GM12878 (cell line): ENCODE data around the gene PRRT4. TPM values are rescaled to one million over a fixed set of nuclear protein-coding genes. Genes with fewer than 3 reads are reported as not detected.

ENCODE experiments used
- ATAC-seq: fragments of 200-7000 bp; cut with Tn5 transposase; 3 replicates; pipeline ENCODE4 v1.9.1; 2020; ENCODE audit warnings: mild to moderate bottlenecking, moderate library complexity
- BruUV-seq: library from RNA; stranded (reverse); fragments of 400-500 nt; replicated peaks from 2 replicates; lab custom pipeline; 2021; lab: Mats Ljungman, UMichigan
- CTCF ChIA-PET: fragments of 300-600 bp; sonication (Branson Sonifier 250); formaldehyde crosslinking; extraction: SDS; loops from one replicate; lab custom pipeline; 2021; ENCODE audit warnings: inconsistent platforms; lab: Yijun Ruan, JAX
- POLR2A ChIA-PET: fragments of 350-600 bp; formaldehyde crosslinking; extraction: SDS; loops from one replicate; lab custom pipeline; 2021; ENCODE audit warnings: inconsistent platforms; lab: Charles Lee
- RAD21 ChIA-PET: fragments of 300-600 bp; sonication (Branson Sonifier 250); formaldehyde crosslinking; loops from one replicate; lab custom pipeline; 2023; ENCODE audit warnings: antibody characterized with exemption; ENCODE audit not compliant: unreplicated experiment; lab: Charles Lee
- SMC1A ChIA-PET: fragments of 300-600 bp; sonication (Branson Sonifier 250); formaldehyde crosslinking; loops from one replicate; lab custom pipeline; 2023; ENCODE audit not compliant: unreplicated experiment, uncharacterized antibody; lab: Charles Lee
- DNase-seq: peaks from one replicate; pipeline ENCODE4 v3.0.0-alpha.2; 2011; ENCODE audit warnings: low read depth, low spot score
- FAIRE-seq: peaks from 3 replicates; lab custom pipeline; 2011; peaks lifted over from hg19 to GRCh38; lab: Jason Lieb, UNC
- H2AFZ ChIP-seq: 2 replicates; pipeline ENCODE4 v1.6.0; 2011; ENCODE audit warnings: low read depth, low read length, control low read depth; ENCODE audit not compliant: control insufficient read depth
- H3K27ac ChIP-seq: 2 replicates; pipeline ENCODE4 v1.5.1; 2011; ENCODE audit warnings: control low read depth; ENCODE audit not compliant: control insufficient read depth, insufficient read depth
- H3K27me3 ChIP-seq, 2 experiments: replicated peaks in 1 of 2; 2 replicates each; pipeline versions ENCODE4 v1.6.0 to v1.6.1; 2011; ENCODE audit warnings: low read length in 1 of 2; ENCODE audit not compliant: control insufficient read depth in 2 of 2, insufficient read depth in 2 of 2
- H3K36me3 ChIP-seq, 2 experiments: 2 replicates each; pipeline ENCODE4 v1.5.1; 2011; ENCODE audit warnings: low read length in 1 of 2; ENCODE audit not compliant: control insufficient read depth in 2 of 2, insufficient read depth in 2 of 2
- H3K4me1 ChIP-seq: 2 replicates; pipeline ENCODE4 v1.6.1; 2011; ENCODE audit warnings: mild to moderate bottlenecking, low read length, moderate library complexity, mixed read lengths; ENCODE audit not compliant: control insufficient read depth, insufficient read depth
- H3K4me2 ChIP-seq: 2 replicates; pipeline ENCODE4 v1.6.0; 2011; ENCODE audit warnings: control low read depth; ENCODE audit not compliant: control insufficient read depth, insufficient read depth
- H3K4me3 ChIP-seq: fragments of 200-600 bp; sonication (generic); 2 replicates; pipeline ENCODE4 v1.5.1; 2016
- H3K79me2 ChIP-seq: 2 replicates; pipeline ENCODE4 v1.6.0; 2011; ENCODE audit warnings: low read length; ENCODE audit not compliant: control insufficient read depth, insufficient read depth
- H3K9ac ChIP-seq: 2 replicates; pipeline ENCODE4 v1.8.0; 2011; ENCODE audit warnings: low read length, control low read depth, mixed read lengths; ENCODE audit not compliant: control insufficient read depth, insufficient read depth
- H3K9me3 ChIP-seq: replicated peaks from 3 replicates; pipeline ENCODE4 v1.5.1; 2011; ENCODE audit warnings: mild to moderate bottlenecking, low read length; ENCODE audit not compliant: control insufficient read depth, insufficient read depth
- H4K20me1 ChIP-seq: 2 replicates; pipeline ENCODE4 v1.6.0; 2011; ENCODE audit not compliant: control insufficient read depth, insufficient read depth
- ESRRA ChIP-seq: IDR thresholded peaks from 2 replicates; pipeline ENCODE4 v1.6.1; 2012; ENCODE audit warnings: mild to moderate bottlenecking, low read length, improper control_type of control experiment
- ETV6 ChIP-seq, 2 experiments: fragments of 450-650 bp in 1 of 2; IDR thresholded peaks in 1 of 2; conservative IDR thresholded peaks in 1 of 2; 2 replicates each; pipeline ENCODE4 v1.6.1; 2014; ENCODE audit warnings: antibody characterized with exemption in 1 of 2, borderline replicate concordance in 1 of 2, low read depth in 1 of 2, mild to moderate bottlenecking in 1 of 2, moderate library complexity in 1 of 2
- GATAD2B ChIP-seq: fragments of 450-650 bp; conservative IDR thresholded peaks from 2 replicates; pipeline ENCODE4 v1.6.1; 2017; ENCODE audit warnings: low read depth, mild to moderate bottlenecking, moderate library complexity
- HDAC6 ChIP-seq: fragments of 200-600 bp; sonication (generic); IDR thresholded peaks from one replicate; pipeline ENCODE4 v1.8.0; 2017; ENCODE audit warnings: antibody characterized with exemption; ENCODE audit not compliant: unreplicated experiment
- KAT2A ChIP-seq: conservative IDR thresholded peaks from 2 replicates; pipeline ENCODE4 v1.6.1; 2011; ENCODE audit warnings: low read depth, low read length; ENCODE audit not compliant: control insufficient read depth
- MXI1 ChIP-seq: fragments of 150-350 bp; IDR thresholded peaks from 2 replicates; pipeline ENCODE4 v1.6.1; 2011; ENCODE audit warnings: low read depth, mild to moderate bottlenecking, inconsistent platforms, low read length, improper control_type of control experiment
- MYC ChIP-seq: IDR thresholded peaks from 2 replicates; pipeline ENCODE4 v1.6.1; 2011; ENCODE audit warnings: mild to moderate bottlenecking, low read length, moderate library complexity, inconsistent platforms; ENCODE audit not compliant: insufficient read depth, insufficient replicate concordance, insufficient read length, severe bottlenecking
- NBN ChIP-seq: fragments of 450-650 bp; IDR thresholded peaks from 2 replicates; pipeline ENCODE4 v1.6.1; 2016
- SREBF2 ChIP-seq: IDR thresholded peaks from 2 replicates; pipeline ENCODE4 v1.6.1; 2012; ENCODE audit warnings: mild to moderate bottlenecking, low read length
- WRNIP1 ChIP-seq: IDR thresholded peaks from 2 replicates; pipeline ENCODE4 v1.6.1; 2011; ENCODE audit warnings: low read depth, low read length, improper control_type of control experiment, borderline replicate concordance
- ZNF207 ChIP-seq: fragments of 450-650 bp; IDR thresholded peaks from 2 replicates; pipeline ENCODE4 v1.6.1; 2014; ENCODE audit warnings: antibody characterized with exemption, mild to moderate bottlenecking, borderline replicate concordance
- WGBS: methylation state at CpG from one replicate; pipeline ENCODE4 v1.1.6; 2016; ENCODE audit warnings: low lambda C conversion rate; ENCODE audit not compliant: insufficient replicate concordance, insufficient coverage; ENCODE audit errors: missing lambda C conversion rate; 5-methylcytosine and 5-hydroxymethylcytosine counted together
- in situ Hi-C: fragments of 300-500 bp; cut with MboI; formaldehyde crosslinking; loops from 9 replicates; pipeline ENCODE4 v1.14.3; 2018; ENCODE audit warnings: mixed read lengths
- intact Hi-C: fragments of 100-400 bp; cut with micrococcal nuclease; formaldehyde crosslinking; loops from one replicate; pipeline ENCODE4 v1.14.2; 2022; ENCODE audit not compliant: unreplicated experiment
- polyA plus RNA-seq, 11 experiments: library from polyadenylated mRNA; depleted of rRNA in 4 of 11; unstranded in 6 of 11; stranded (reverse) in 5 of 11; fragments of >200 nt; fragmentation: Nextera tagmentation in 4 of 11; fragmentation: Illumina TruSeq in 1 of 11; extraction: Ambion mirVana in 4 of 11; extraction: Trizol in 1 of 11; gene quantifications; 1 replicate in 1 of 11; 2 replicates in 10 of 11; pipeline versions ENCODE4 v1.2.1 to v1.2.3, GENCODE V29; 2011 to 2016; ENCODE audit warnings: inconsistent platforms in 2 of 11, missing spikeins in 2 of 11, low read depth in 1 of 11
- total RNA-seq, 4 experiments: library from RNA; depleted of rRNA in 3 of 4; stranded (reverse); fragments of >200 nt in 3 of 4; fragmentation: Illumina TruSeq in 1 of 4; extraction: Trizol in 1 of 4; gene quantifications; 2 replicates each; pipeline versions ENCODE4 v1.2.1 to v1.2.3, GENCODE V29; 2013 to 2021
- TF ChIP-seq, protein P1 (sequence below), 3 experiments: IDR thresholded peaks in 2 of 3; conservative IDR thresholded peaks in 1 of 3; 2 replicates each; pipeline ENCODE4 v1.5.1; 2011; ENCODE audit warnings: low read depth in 3 of 3, low read length in 3 of 3, mild to moderate bottlenecking in 3 of 3, control low read depth in 2 of 3, moderate library complexity in 2 of 3, inconsistent platforms in 1 of 3, mixed read lengths in 1 of 3; ENCODE audit not compliant: control insufficient read depth in 2 of 3, insufficient read depth in 1 of 3; ENCODE audit errors: extremely low read depth in 1 of 3
- TF ChIP-seq, protein P2 (sequence below): fragments of 450-650 bp; IDR thresholded peaks from 2 replicates; pipeline ENCODE4 v1.6.1; 2017; ENCODE audit warnings: antibody characterized with exemption, mild to moderate bottlenecking, moderate library complexity

Gene PRRT4
- total and polyA plus RNA-seq, 10 of the 15 experiments (the other 5 are each of a cell fraction or from before 2014, with no cell fraction given): not detected

DNA sequence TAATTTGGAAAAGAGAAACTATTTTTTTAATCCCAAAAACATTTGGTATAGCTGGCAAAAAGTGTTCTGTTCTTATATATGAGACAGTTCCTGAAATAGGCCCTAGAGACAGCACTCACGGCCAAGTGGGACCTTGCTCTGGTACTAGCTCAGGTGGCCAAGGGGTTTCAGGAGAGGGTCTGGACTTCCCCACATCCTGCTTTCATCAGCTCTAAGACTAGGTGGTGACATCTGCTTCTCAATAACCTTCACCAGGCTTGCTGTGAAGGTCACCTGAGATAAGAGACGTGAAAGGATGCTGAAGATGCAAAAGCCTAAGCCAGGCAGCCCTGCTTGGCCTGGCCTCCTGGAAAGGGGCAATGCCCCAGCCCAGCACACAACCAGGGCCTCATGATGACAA is 58.4 kb downstream of the PRRT4 start:
- in situ Hi-C loops: no loop called here
- TF ChIP-seq ZNF207 (no peak), NBN (no peak), ESRRA (no peak)
- TF ChIP-seq, protein P1, sequence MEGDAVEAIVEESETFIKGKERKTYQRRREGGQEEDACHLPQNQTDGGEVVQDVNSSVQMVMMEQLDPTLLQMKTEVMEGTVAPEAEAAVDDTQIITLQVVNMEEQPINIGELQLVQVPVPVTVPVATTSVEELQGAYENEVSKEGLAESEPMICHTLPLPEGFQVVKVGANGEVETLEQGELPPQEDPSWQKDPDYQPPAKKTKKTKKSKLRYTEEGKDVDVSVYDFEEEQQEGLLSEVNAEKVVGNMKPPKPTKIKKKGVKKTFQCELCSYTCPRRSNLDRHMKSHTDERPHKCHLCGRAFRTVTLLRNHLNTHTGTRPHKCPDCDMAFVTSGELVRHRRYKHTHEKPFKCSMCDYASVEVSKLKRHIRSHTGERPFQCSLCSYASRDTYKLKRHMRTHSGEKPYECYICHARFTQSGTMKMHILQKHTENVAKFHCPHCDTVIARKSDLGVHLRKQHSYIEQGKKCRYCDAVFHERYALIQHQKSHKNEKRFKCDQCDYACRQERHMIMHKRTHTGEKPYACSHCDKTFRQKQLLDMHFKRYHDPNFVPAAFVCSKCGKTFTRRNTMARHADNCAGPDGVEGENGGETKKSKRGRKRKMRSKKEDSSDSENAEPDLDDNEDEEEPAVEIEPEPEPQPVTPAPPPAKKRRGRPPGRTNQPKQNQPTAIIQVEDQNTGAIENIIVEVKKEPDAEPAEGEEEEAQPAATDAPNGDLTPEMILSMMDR (IDR thresholded peaks at IDR 0.05 in 2 of 3, conservative IDR thresholded peaks at IDR 0.05 in 1 of 3; ENCODE audit: control insufficient read depth in 2 of 3, extremely low read depth in 1 of 3, insufficient read depth in 1 of 3, low read depth in 3 of 3, low read length in 3 of 3): no peak
- no peaks in the 10 kb centered on the region for H3K27me3 ChIP-seq
- ChIA-PET RAD21 (no interaction called here), CTCF (no interaction called here), SMC1A (interaction anchor here (1.8 kb wide), 1 partner anchor 9 kb away, joined by 3 read pairs; no protein-coding TSS in a partner anchor), POLR2A (no interaction called here)
- FAIRE-seq (no peak), ATAC-seq (no peak), DNase-seq (no peak)
- no peak overlapping the region for H3K4me3 ChIP-seq
- WGBS: 61% methylated on average over 2 of the region's 2 CpGs
- H3K9me3 ChIP-seq: no peaks in the 10 kb centered on the region
- no peak overlapping the region for H2AFZ ChIP-seq
- no peak overlapping the region for H3K27ac ChIP-seq
- H3K9ac ChIP-seq: no peak overlapping the region
- intact Hi-C loops: no loop called here
- H4K20me1 ChIP-seq: no peaks in the 10 kb centered on the region
- H3K4me2 ChIP-seq: no peak overlapping the region
- H3K36me3 ChIP-seq: peaks cover 6 to 8% of the 10 kb centered on the region in 2 experiments; a peak in 3 of 4 replicates
- H3K79me2 ChIP-seq: no peaks in the 10 kb centered on the region
- H3K4me1 ChIP-seq: no peaks in the 10 kb centered on the region
- BruUV-seq: no TSS peak

DNA sequence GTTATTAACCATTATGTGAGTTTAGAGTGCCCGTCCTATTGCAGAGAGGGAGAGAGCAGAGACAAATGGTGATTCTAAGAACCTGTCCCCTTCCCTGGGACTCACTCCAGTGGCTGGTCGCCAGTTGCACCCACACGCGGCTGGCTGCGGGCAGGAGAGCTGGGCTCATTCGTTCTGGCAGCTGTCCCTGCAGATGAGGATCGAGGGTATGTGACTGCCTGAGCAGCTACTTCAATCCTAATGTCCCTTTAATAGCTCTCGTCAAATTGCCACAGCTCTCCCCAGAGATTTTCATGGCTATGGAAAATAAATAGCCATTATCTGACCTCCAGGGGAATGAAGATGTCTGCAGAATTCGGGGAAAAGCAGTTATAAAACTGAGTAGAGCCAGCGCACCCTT is 59.4 kb downstream of the PRRT4 start:
- Histone ChIP-seq H2AFZ (no peak overlapping the region), H4K20me1 (no peaks in the 10 kb centered on the region), H3K27me3 (no peaks in the 10 kb centered on the region), H3K4me1 (no peaks in the 10 kb centered on the region), H3K27ac (no peak overlapping the region), H3K9ac (no peak overlapping the region), H3K4me3 (no peak overlapping the region), H3K9me3 (no peaks in the 10 kb centered on the region), H3K4me2 (no peak overlapping the region), H3K36me3 (peaks cover 3 to 6% of the 10 kb centered on the region in 2 experiments; a peak in 3 of 4 replicates), H3K79me2 (no peaks in the 10 kb centered on the region)
- ChIA-PET RAD21 (no interaction called here), SMC1A (interaction anchor here (1.8 kb wide), 1 partner anchor 10 kb away, joined by 3 read pairs; no protein-coding TSS in a partner anchor), CTCF (interaction anchor here (0.6 kb wide), 1 partner anchor 754 kb away, joined by 3 read pairs; no protein-coding TSS in a partner anchor), POLR2A (no interaction called here)
- intact Hi-C loops (no loop called here), in situ Hi-C loops (no loop called here)
- DNase-seq (no peak), ATAC-seq (no peak), FAIRE-seq (no peak)
- 85% methylated on average over 10 of the region's 10 CpGs for WGBS
- BruUV-seq: no TSS peak
- TF ChIP-seq HDAC6: no peak
- TF ChIP-seq, protein P2, sequence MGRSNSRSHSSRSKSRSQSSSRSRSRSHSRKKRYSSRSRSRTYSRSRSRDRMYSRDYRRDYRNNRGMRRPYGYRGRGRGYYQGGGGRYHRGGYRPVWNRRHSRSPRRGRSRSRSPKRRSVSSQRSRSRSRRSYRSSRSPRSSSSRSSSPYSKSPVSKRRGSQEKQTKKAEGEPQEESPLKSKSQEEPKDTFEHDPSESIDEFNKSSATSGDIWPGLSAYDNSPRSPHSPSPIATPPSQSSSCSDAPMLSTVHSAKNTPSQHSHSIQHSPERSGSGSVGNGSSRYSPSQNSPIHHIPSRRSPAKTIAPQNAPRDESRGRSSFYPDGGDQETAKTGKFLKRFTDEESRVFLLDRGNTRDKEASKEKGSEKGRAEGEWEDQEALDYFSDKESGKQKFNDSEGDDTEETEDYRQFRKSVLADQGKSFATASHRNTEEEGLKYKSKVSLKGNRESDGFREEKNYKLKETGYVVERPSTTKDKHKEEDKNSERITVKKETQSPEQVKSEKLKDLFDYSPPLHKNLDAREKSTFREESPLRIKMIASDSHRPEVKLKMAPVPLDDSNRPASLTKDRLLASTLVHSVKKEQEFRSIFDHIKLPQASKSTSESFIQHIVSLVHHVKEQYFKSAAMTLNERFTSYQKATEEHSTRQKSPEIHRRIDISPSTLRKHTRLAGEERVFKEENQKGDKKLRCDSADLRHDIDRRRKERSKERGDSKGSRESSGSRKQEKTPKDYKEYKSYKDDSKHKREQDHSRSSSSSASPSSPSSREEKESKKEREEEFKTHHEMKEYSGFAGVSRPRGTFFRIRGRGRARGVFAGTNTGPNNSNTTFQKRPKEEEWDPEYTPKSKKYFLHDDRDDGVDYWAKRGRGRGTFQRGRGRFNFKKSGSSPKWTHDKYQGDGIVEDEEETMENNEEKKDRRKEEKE: no peak
- no peak for TF ChIP-seq GATAD2B
- no peak for TF ChIP-seq KAT2A
- TF ChIP-seq ETV6 (conservative IDR thresholded peaks at IDR 0.05 in 1 of 2, IDR thresholded peaks at IDR 0.05 in 1 of 2; ENCODE audit: borderline replicate concordance in 1 of 2, low read depth in 1 of 2): no peak
- TF ChIP-seq WRNIP1: no peak
- TF ChIP-seq MYC: no peak
- no peak for TF ChIP-seq SREBF2
- TF ChIP-seq MXI1: no peak
